Mesenchymal stem cell (in vitro differentiated cells and primary cell): ENCODE results near the gene KIF1B.

Experiments used
- DNase-seq: peaks from one replicate; pipeline ENCODE4 v3.0.0-alpha.2; 2013
- H2AFZ ChIP-seq: one replicate; pipeline ENCODE4 v1.6.1; 2013; ENCODE audit warnings: low read depth, mild to moderate bottlenecking, control low read depth, inconsistent platforms, low read length, moderate library complexity
- H2AK5ac ChIP-seq: 2 replicates; pipeline ENCODE4 v1.6.1; 2013; ENCODE audit warnings: low read length, moderate library complexity, mild to moderate bottlenecking, inconsistent platforms; ENCODE audit not compliant: severe bottlenecking
- H2BK120ac ChIP-seq: one replicate; pipeline ENCODE4 v1.6.1; 2013; ENCODE audit warnings: low read depth, mild to moderate bottlenecking, inconsistent platforms, low read length, moderate library complexity
- H2BK12ac ChIP-seq, 2 experiments: one replicate each; pipeline ENCODE4 v1.6.1; 2013; ENCODE audit warnings: inconsistent platforms in 2 of 2, low read length in 2 of 2, mild to moderate bottlenecking in 2 of 2, moderate library complexity in 2 of 2, control low read depth in 1 of 2
- H2BK15ac ChIP-seq: one replicate; pipeline ENCODE4 v1.6.1; 2013; ENCODE audit warnings: mild to moderate bottlenecking, low read depth, inconsistent platforms; ENCODE audit not compliant: poor library complexity, severe bottlenecking
- H2BK5ac ChIP-seq: 2 replicates; pipeline ENCODE4 v1.6.1; 2013; ENCODE audit warnings: low read depth, mild to moderate bottlenecking, low read length, control low read depth, inconsistent platforms; ENCODE audit not compliant: poor library complexity, severe bottlenecking
- H3K14ac ChIP-seq, 2 experiments: one replicate each; pipeline ENCODE4 v1.6.1; 2013; ENCODE audit warnings: inconsistent platforms in 2 of 2, low read length in 2 of 2, control low read depth in 1 of 2, mild to moderate bottlenecking in 1 of 2, moderate library complexity in 1 of 2
- H3K18ac ChIP-seq, 2 experiments: one replicate each; pipeline ENCODE4 v1.6.1; 2013; ENCODE audit warnings: inconsistent platforms in 2 of 2, low read length in 2 of 2, control low read depth in 1 of 2, low read depth in 1 of 2, mild to moderate bottlenecking in 1 of 2
- H3K23ac ChIP-seq, 2 experiments: one replicate each; pipeline ENCODE4 v1.6.1; 2013; ENCODE audit warnings: inconsistent platforms in 2 of 2, low read length in 2 of 2, mild to moderate bottlenecking in 2 of 2, moderate library complexity in 2 of 2, control low read depth in 1 of 2
- H3K27ac ChIP-seq: 2 replicates; pipeline ENCODE4 v1.5.1; 2013; ENCODE audit warnings: mild to moderate bottlenecking, moderate library complexity, low read length, control low read depth, inconsistent platforms; ENCODE audit not compliant: poor library complexity, severe bottlenecking
- H3K27me3 ChIP-seq, 2 experiments: 2 replicates each; pipeline versions ENCODE4 v1.6.1 to v1.7.0; 2013; ENCODE audit warnings: low read length in 2 of 2, mild to moderate bottlenecking in 2 of 2, moderate library complexity in 2 of 2, control low read depth in 1 of 2, inconsistent platforms in 1 of 2; ENCODE audit not compliant: control insufficient read depth in 1 of 2, insufficient read depth in 1 of 2
- H3K36me3 ChIP-seq, 2 experiments: 2 replicates each; pipeline versions ENCODE4 v1.6.1 to v1.7.0; 2013; ENCODE audit warnings: low read length in 2 of 2, control low read depth in 1 of 2, inconsistent platforms in 1 of 2, low read depth in 1 of 2, mild to moderate bottlenecking in 1 of 2; ENCODE audit not compliant: insufficient read depth in 2 of 2, control insufficient read depth in 1 of 2
- H3K4ac ChIP-seq, 2 experiments: one replicate each; pipeline ENCODE4 v1.6.1; 2013; ENCODE audit warnings: inconsistent platforms in 2 of 2, low read length in 2 of 2, mild to moderate bottlenecking in 2 of 2, moderate library complexity in 2 of 2, control low read depth in 1 of 2, low read depth in 1 of 2
- H3K4me1 ChIP-seq: 2 replicates; pipeline ENCODE4 v1.6.1; 2013; ENCODE audit warnings: low read depth, low read length, control low read depth; ENCODE audit not compliant: control insufficient read depth, insufficient read depth
- H3K4me2 ChIP-seq: 2 replicates; pipeline ENCODE4 v1.6.1; 2013; ENCODE audit warnings: low read length, mild to moderate bottlenecking, inconsistent platforms; ENCODE audit not compliant: poor library complexity, severe bottlenecking
- H3K4me3 ChIP-seq, 2 experiments: 2 replicates each; pipeline versions ENCODE4 v1.5.1 to v1.7.0; 2013; ENCODE audit warnings: low read length in 2 of 2, mild to moderate bottlenecking in 2 of 2, control low read depth in 1 of 2, low read depth in 1 of 2; ENCODE audit not compliant: insufficient read depth in 1 of 2
- H3K79me1 ChIP-seq: replicated peaks from 2 replicates; pipeline ENCODE4 v1.6.1; 2013; ENCODE audit warnings: mild to moderate bottlenecking, control low read depth, low read length, inconsistent platforms; ENCODE audit not compliant: poor library complexity, severe bottlenecking
- H3K9ac ChIP-seq: 2 replicates; pipeline ENCODE4 v1.7.0; 2013; ENCODE audit warnings: mild to moderate bottlenecking, low read length, moderate library complexity
- H3K9me3 ChIP-seq: 2 replicates; pipeline ENCODE4 v1.7.0; 2013; ENCODE audit warnings: mild to moderate bottlenecking, low read length; ENCODE audit not compliant: control insufficient read depth
- H4K8ac ChIP-seq: one replicate; pipeline ENCODE4 v1.6.1; 2013; ENCODE audit warnings: inconsistent platforms, mild to moderate bottlenecking, low read length, moderate library complexity
- H4K91ac ChIP-seq: one replicate; pipeline ENCODE4 v1.6.1; 2013; ENCODE audit warnings: mild to moderate bottlenecking, low read length, inconsistent platforms
- WGBS: methylation state at CpG from one replicate; pipeline ENCODE4 v1.1.7; 2013; ENCODE audit warnings: mixed read lengths; 5-methylcytosine and 5-hydroxymethylcytosine counted together

Gene KIF1B

DNA sequence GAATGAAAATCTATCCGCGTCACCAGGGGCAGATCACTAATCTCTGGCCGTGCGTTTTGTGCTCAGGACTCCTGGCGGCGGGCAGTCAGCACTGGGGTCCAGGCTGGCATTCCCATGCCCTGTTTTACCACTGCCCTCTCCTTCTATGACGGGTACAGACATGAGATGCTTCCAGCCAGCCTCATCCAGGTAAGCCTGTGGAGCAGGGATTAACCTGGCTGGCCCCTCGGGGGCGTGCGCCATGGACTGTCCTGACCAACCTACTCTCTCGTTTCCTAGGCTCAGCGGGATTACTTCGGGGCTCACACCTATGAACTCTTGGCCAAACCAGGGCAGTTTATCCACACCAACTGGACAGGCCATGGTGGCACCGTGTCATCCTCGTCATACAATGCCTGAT lies 209.0 kb downstream of the KIF1B start:
- H3K27me3 ChIP-seq = no peaks in the 10 kb centered on the region
- peaks cover 4% of the 10 kb centered on the region for H3K4me1 ChIP-seq
- 98% methylated on average over 15 of the region's 15 CpGs for WGBS
- peaks cover 69 to 79% of the 10 kb centered on the region in 2 experiments for H3K36me3 ChIP-seq
- no peak overlapping the region for H4K91ac ChIP-seq
- H3K79me1 ChIP-seq = peaks cover 5% of the 10 kb centered on the region
- no peaks in the 10 kb centered on the region for H3K9me3 ChIP-seq
- no peak overlapping the region for H2BK12ac ChIP-seq
- H4K8ac ChIP-seq = no peak overlapping the region
- no peak overlapping the region for H3K27ac ChIP-seq
- H3K9ac ChIP-seq = no peak overlapping the region
- H2BK15ac ChIP-seq = no peak overlapping the region
- H3K14ac ChIP-seq = no peak overlapping the region
- H2BK5ac ChIP-seq = no peak overlapping the region
- no peak overlapping the region for H3K4ac ChIP-seq
- H3K4me2 ChIP-seq = no peak overlapping the region
- no peak for DNase-seq
- H2AFZ ChIP-seq = no peak overlapping the region
- no peak overlapping the region for H3K23ac ChIP-seq
- H3K4me3 ChIP-seq = no peak overlapping the region
- no peak overlapping the region for H3K18ac ChIP-seq
- H2AK5ac ChIP-seq = no peak overlapping the region
- no peak overlapping the region for H2BK120ac ChIP-seq

DNA sequence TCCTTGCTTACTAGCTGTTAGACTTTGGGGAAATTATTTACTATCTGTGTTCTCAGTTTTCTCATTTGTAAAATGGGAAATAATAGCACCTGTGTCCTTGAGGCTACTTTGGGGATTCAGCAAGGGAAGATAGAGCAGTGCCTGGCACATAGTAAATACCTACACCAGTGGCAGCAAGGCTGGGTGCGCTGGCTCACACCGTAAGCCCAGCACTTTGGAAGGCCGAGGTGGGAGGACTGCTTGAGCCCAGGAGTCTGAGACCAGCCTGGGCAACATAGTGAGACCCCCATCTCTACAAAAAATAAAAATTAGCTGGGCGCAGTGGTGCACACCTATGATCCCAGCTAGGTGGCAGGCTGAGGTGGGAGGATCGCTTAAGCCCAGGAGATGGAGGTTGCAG lies 211.3 kb downstream of the KIF1B start:
- WGBS = 95% methylated on average over 5 of the region's 5 CpGs

GRCh38 chr1:10424034-10424433 lies 213.7 kb downstream of the KIF1B start:
- Histone ChIP-seq H4K8ac (no peak overlapping the region), H3K4me1 (peaks cover 2% of the 10 kb centered on the region), H2AFZ (no peak overlapping the region), H3K79me1 (no peaks in the 10 kb centered on the region), H3K36me3 (peaks cover 25 to 43% of the 10 kb centered on the region in 2 experiments), H4K91ac (no peak overlapping the region), H3K27ac (no peak overlapping the region), H3K4me2 (no peak overlapping the region), H2BK120ac (no peak overlapping the region), H3K23ac (no peak overlapping the region), H3K4ac (no peak overlapping the region), H2AK5ac (no peak overlapping the region), H3K14ac (no peak overlapping the region), H2BK12ac (no peak overlapping the region), H3K9ac (peak overlapping the region; percentile 69), H3K18ac (no peak overlapping the region), H2BK5ac (no peak overlapping the region), H3K9me3 (no peaks in the 10 kb centered on the region), H3K4me3 (no peak overlapping the region), H3K27me3 (no peaks in the 10 kb centered on the region), H2BK15ac (no peak overlapping the region)
- DNase-seq = no peak
- 83% methylated on average over 9 of the region's 9 CpGs for WGBS

More for the DNA sequence above, 211.3 kb downstream of the KIF1B start:
- Histone ChIP-seq H2AFZ (no peak overlapping the region), H3K9ac (no peak overlapping the region), H3K4me2 (no peak overlapping the region), H3K4ac (no peak overlapping the region), H2BK5ac (no peak overlapping the region), H3K27me3 (no peaks in the 10 kb centered on the region), H3K9me3 (no peaks in the 10 kb centered on the region), H2BK12ac (no peak overlapping the region), H2BK15ac (no peak overlapping the region), H4K8ac (no peak overlapping the region), H2BK120ac (no peak overlapping the region), H3K79me1 (no peaks in the 10 kb centered on the region), H2AK5ac (no peak overlapping the region), H3K36me3 (peaks cover 47 to 64% of the 10 kb centered on the region in 2 experiments), H3K23ac (no peak overlapping the region), H3K4me1 (peaks cover 2% of the 10 kb centered on the region), H3K4me3 (no peak overlapping the region), H4K91ac (no peak overlapping the region), H3K14ac (no peak overlapping the region), H3K18ac (no peak overlapping the region), H3K27ac (no peak overlapping the region)
- DNase-seq = no peak

DNA sequence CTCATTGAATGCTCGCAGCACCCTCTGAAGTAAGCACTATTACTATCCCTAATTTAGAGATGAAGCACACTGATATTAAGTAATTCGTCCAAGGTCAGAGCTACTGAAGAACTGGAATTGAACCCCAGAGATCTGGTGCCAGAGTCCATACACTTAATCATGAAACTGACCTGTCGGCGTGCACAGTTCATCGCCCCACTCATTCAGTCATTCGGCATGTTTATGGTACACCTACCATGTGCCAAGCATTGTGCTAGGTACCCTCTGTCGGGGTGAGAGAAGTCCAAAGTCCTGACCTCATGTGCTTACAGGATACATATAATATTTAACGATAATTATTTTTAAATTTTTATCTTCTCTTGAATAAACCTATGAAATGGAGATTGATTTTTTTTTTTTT lies 214.3 kb downstream of the KIF1B start:
- peaks cover 19 to 37% of the 10 kb centered on the region in 2 experiments for H3K36me3 ChIP-seq
- no peak overlapping the region for H3K27ac ChIP-seq
- H3K9me3 ChIP-seq = no peaks in the 10 kb centered on the region
- peak overlapping the region; percentile 69 for H3K9ac ChIP-seq
- H3K14ac ChIP-seq = no peak overlapping the region
- H4K91ac ChIP-seq = no peak overlapping the region
- no peaks in the 10 kb centered on the region for H3K27me3 ChIP-seq
- H2BK5ac ChIP-seq = no peak overlapping the region
- H2BK15ac ChIP-seq = no peak overlapping the region
- H3K23ac ChIP-seq = no peak overlapping the region
- H2BK12ac ChIP-seq = no peak overlapping the region
- H3K4me3 ChIP-seq = no peak overlapping the region
- no peak overlapping the region for H2AFZ ChIP-seq
- WGBS = 97% methylated on average over 6 of the region's 8 CpGs
- H2AK5ac ChIP-seq = no peak overlapping the region
- no peak overlapping the region for H2BK120ac ChIP-seq
- no peak overlapping the region for H3K18ac ChIP-seq
- H4K8ac ChIP-seq = no peak overlapping the region
- no peak for DNase-seq
- peaks cover 2% of the 10 kb centered on the region for H3K4me1 ChIP-seq
- no peak overlapping the region for H3K4ac ChIP-seq
- H3K4me2 ChIP-seq = no peak overlapping the region
- no peaks in the 10 kb centered on the region for H3K79me1 ChIP-seq
